ACHN (cell line): ENCODE measurements around the gene RPS6KA5.

Source experiments
- DNase-seq: peaks from one replicate; pipeline ENCODE4 v3.0.0-alpha.2; 2015
- in situ Hi-C: cut with HindIII; loops from 2 replicates; pipeline ENCODE4 v1.10.0; 2017; ENCODE audit warnings: low sequenced_read_pairs, low pct_ligation_motif_present, low pct_unique_long_range_greater_than_20kb

Gene RPS6KA5

GRCh38 chr14:90905531-90905930, 154.9 kb downstream of the RPS6KA5 start:
- no peak for DNase-seq
- in situ Hi-C loops: loop anchor here (25.0 kb wide), 1 partner anchor 257 kb away; no protein-coding TSS in a partner anchor

GRCh38 chr14:90903101-90903500, 157.3 kb downstream of the RPS6KA5 start:
- peak; percentile 60 for DNase-seq
- in situ Hi-C loops: loop anchor here (25.0 kb wide), 1 partner anchor 259 kb away; no protein-coding TSS in a partner anchor

- in situ Hi-C loops: loop anchor here (25.0 kb wide), 1 partner anchor 262 kb away; no protein-coding TSS in a partner anchor
- peak; percentile 14 for DNase-seq
Observed at GRCh38 chr14:90900476-90901083, 159.9 kb downstream of the RPS6KA5 start.

GRCh38 chr14:90897022-90897421, 163.4 kb downstream of the RPS6KA5 start:
- in situ Hi-C loops: no loop called here
- no peak for DNase-seq

GRCh38 chr14:90894241-90894640, 166.2 kb downstream of the RPS6KA5 start:
- no peak for DNase-seq
- in situ Hi-C loops: no loop called here

- in situ Hi-C loops: no loop called here
- DNase-seq: no peak
Observed at GRCh38 chr14:90893510-90893909, 166.9 kb downstream of the RPS6KA5 start.

GRCh38 chr14:90892970-90893369, 167.5 kb downstream of the RPS6KA5 start:
- in situ Hi-C loops: no loop called here
- DNase-seq: no peak

GRCh38 chr14:90891326-90891725, 169.1 kb downstream of the RPS6KA5 start:
- DNase-seq: no peak
- in situ Hi-C loops: no loop called here

GRCh38 chr14:90890322-90891020, 170.0 kb downstream of the RPS6KA5 start:
- DNase-seq: no peak

GRCh38 chr14:90886297-90886815, 174.1 kb downstream of the RPS6KA5 start:
- in situ Hi-C loops: no loop called here
- DNase-seq: no peak

More at GRCh38 chr14:90890322-90891020, 170.0 kb downstream of the RPS6KA5 start:
- in situ Hi-C loops: no loop called here

GRCh38 chr14:90883782-90884181, 176.7 kb downstream of the RPS6KA5 start:
- in situ Hi-C loops: no loop called here
- no peak for DNase-seq

GRCh38 chr14:90883197-90883596, 177.2 kb downstream of the RPS6KA5 start:
- DNase-seq: no peak
- in situ Hi-C loops: no loop called here

GRCh38 chr14:90880282-90880681, 180.2 kb downstream of the RPS6KA5 start:
- in situ Hi-C loops: no loop called here
- no peak for DNase-seq

- in situ Hi-C loops: no loop called here
- no peak for DNase-seq
Observed at GRCh38 chr14:90874599-90874998, 185.8 kb downstream of the RPS6KA5 start.

- DNase-seq: peak; percentile 55
- in situ Hi-C loops: no loop called here
Observed at GRCh38 chr14:90871605-90872233, 188.7 kb downstream of the RPS6KA5 start.

GRCh38 chr14:90870950-90871604, 189.4 kb downstream of the RPS6KA5 start:
- in situ Hi-C loops: no loop called here
- DNase-seq: no peak

GRCh38 chr14:90867501-90867900, 192.9 kb downstream of the RPS6KA5 start:
- no peak for DNase-seq
- in situ Hi-C loops: no loop called here

- in situ Hi-C loops: no loop called here
- no peak for DNase-seq
Observed at GRCh38 chr14:90866833-90867232, 193.6 kb downstream of the RPS6KA5 start.

GRCh38 chr14:90864741-90865140, 195.7 kb downstream of the RPS6KA5 start:
- DNase-seq: no peak
- in situ Hi-C loops: no loop called here
